ENCODE results near the gene TMEM69. TPM values are rescaled to one million over a fixed set of nuclear protein-coding genes. Genes with fewer than 3 reads are reported as not detected.

Gene TMEM69
- total and polyA plus RNA-seq, 2 of the 13 experiments (the other 11 are each of a cell fraction or from before 2014, with no cell fraction given): 25.4 to 135 TPM

DNA sequence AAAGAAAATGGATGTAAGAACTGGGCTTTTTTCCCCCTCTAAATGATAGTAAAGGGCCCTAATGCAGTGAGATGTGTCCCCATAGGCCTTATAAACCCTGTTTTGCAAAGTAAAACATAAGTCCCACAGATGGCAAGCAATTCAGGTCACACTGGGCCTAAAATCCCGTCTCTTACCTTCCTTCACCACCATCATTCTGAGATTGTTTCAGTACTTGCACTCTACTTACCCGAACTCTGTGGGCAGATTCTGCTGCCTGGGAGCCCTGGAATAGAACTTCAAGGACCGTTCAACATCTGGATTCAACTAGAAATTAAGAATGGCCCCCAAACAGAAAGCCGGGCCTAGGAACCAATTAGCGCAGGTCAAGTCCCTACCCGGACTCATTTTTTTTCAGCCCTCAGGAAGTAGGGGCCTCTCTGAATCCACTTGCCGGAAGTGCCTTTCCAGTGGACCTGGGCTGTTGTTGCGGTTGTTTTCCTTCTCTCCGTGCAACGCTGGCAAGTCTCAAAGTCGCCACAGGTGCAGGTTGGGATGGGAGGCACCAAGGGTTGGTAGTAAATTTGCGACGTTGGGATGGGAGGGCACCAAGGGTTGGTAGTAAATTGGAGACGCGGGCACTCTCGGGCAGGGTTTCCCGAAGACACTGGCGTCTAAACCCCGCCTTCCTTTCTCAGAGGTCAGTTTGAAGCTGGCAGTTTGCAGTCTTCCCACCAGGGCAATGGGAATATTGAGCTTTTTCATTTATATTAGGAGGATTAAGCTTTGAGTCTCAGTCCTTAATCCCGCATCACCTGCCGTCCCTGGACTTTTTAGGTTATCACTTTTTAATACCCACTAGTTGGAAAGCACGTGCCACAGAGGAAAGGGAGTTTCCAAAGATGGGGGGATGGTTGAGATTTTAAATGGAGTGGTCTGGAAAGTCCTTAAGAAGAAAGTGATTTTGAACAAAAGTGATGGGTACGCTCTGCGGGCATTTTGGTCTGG is at the start of gene TMEM69 (continued):
- TF ChIP-seq, protein P1, sequence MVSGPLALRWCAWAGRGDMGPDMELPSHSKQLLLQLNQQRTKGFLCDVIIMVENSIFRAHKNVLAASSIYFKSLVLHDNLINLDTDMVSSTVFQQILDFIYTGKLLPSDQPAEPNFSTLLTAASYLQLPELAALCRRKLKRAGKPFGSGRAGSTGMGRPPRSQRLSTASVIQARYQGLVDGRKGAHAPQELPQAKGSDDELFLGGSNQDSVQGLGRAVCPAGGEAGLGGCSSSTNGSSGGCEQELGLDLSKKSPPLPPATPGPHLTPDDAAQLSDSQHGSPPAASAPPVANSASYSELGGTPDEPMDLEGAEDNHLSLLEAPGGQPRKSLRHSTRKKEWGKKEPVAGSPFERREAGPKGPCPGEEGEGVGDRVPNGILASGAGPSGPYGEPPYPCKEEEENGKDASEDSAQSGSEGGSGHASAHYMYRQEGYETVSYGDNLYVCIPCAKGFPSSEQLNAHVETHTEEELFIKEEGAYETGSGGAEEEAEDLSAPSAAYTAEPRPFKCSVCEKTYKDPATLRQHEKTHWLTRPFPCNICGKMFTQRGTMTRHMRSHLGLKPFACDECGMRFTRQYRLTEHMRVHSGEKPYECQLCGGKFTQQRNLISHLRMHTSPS (CRISPR knock-in tag; IDR thresholded peaks at IDR 0.05; ENCODE audit: low read depth): no peak
- TF ChIP-seq BRD4 (CRISPR knock-in tag; IDR thresholded peaks at IDR 0.05) (peak; percentile 54; the same call in 1 of the 2 replicates), NFRKB (IDR thresholded peaks at IDR 0.05) (peak; percentile 58; the same call in 1 of the 2 replicates), ZNF260 (CRISPR knock-in tag; IDR thresholded peaks at IDR 0.05; ENCODE audit: borderline replicate concordance, low read depth) (no peak), ZBTB21 (CRISPR knock-in tag; IDR thresholded peaks at IDR 0.05) (no peak), ZNF572 (CRISPR knock-in tag; IDR thresholded peaks at IDR 0.05) (0 out of 2 replicates have a peak, but pooled peaks have one; percentile 69), TMF1 (CRISPR knock-in tag; IDR thresholded peaks at IDR 0.05; ENCODE audit: low read depth) (peak; percentile 56; the same call in 1 of the 2 replicates), NONO (IDR thresholded peaks at IDR 0.05) (no peak), NONO (CRISPR knock-in tag; conservative IDR thresholded peaks at IDR 0.05) (peak; percentile 59; the same call in 1 of the 2 replicates), SAP130 (CRISPR knock-in tag; IDR thresholded peaks at IDR 0.05; ENCODE audit: low read depth) (peak; percentile 92), ZBTB42 (CRISPR knock-in tag; IDR thresholded peaks at IDR 0.05) (peak; percentile 95; the same call in 1 of the 2 replicates), ISX (CRISPR knock-in tag; conservative IDR thresholded peaks at IDR 0.05) (0 out of 2 replicates have a peak, but pooled peaks have one; percentile 52), SIN3B (IDR thresholded peaks at IDR 0.05; ENCODE audit: low read length) (peak; percentile 67), PHF20 (CRISPR knock-in tag; IDR thresholded peaks at IDR 0.05) (peak; percentile 86), PHF8 (CRISPR knock-in tag; IDR thresholded peaks at IDR 0.05) (peak; percentile 84; the same call in 1 of the 2 replicates), SSRP1 (CRISPR knock-in tag; IDR thresholded peaks at IDR 0.05) (peak; percentile 30; the same call in 1 of the 2 replicates), ZMYM3 (CRISPR knock-in tag; IDR thresholded peaks at IDR 0.05) (peak; percentile 49; the same call in 1 of the 2 replicates)
- TF ChIP-seq, protein P2, sequence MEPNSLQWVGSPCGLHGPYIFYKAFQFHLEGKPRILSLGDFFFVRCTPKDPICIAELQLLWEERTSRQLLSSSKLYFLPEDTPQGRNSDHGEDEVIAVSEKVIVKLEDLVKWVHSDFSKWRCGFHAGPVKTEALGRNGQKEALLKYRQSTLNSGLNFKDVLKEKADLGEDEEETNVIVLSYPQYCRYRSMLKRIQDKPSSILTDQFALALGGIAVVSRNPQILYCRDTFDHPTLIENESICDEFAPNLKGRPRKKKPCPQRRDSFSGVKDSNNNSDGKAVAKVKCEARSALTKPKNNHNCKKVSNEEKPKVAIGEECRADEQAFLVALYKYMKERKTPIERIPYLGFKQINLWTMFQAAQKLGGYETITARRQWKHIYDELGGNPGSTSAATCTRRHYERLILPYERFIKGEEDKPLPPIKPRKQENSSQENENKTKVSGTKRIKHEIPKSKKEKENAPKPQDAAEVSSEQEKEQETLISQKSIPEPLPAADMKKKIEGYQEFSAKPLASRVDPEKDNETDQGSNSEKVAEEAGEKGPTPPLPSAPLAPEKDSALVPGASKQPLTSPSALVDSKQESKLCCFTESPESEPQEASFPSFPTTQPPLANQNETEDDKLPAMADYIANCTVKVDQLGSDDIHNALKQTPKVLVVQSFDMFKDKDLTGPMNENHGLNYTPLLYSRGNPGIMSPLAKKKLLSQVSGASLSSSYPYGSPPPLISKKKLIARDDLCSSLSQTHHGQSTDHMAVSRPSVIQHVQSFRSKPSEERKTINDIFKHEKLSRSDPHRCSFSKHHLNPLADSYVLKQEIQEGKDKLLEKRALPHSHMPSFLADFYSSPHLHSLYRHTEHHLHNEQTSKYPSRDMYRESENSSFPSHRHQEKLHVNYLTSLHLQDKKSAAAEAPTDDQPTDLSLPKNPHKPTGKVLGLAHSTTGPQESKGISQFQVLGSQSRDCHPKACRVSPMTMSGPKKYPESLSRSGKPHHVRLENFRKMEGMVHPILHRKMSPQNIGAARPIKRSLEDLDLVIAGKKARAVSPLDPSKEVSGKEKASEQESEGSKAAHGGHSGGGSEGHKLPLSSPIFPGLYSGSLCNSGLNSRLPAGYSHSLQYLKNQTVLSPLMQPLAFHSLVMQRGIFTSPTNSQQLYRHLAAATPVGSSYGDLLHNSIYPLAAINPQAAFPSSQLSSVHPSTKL (CRISPR knock-in tag; IDR thresholded peaks at IDR 0.05): peak; percentile 57; the same call in 1 of the 2 replicates
- TF ChIP-seq, protein P3, sequence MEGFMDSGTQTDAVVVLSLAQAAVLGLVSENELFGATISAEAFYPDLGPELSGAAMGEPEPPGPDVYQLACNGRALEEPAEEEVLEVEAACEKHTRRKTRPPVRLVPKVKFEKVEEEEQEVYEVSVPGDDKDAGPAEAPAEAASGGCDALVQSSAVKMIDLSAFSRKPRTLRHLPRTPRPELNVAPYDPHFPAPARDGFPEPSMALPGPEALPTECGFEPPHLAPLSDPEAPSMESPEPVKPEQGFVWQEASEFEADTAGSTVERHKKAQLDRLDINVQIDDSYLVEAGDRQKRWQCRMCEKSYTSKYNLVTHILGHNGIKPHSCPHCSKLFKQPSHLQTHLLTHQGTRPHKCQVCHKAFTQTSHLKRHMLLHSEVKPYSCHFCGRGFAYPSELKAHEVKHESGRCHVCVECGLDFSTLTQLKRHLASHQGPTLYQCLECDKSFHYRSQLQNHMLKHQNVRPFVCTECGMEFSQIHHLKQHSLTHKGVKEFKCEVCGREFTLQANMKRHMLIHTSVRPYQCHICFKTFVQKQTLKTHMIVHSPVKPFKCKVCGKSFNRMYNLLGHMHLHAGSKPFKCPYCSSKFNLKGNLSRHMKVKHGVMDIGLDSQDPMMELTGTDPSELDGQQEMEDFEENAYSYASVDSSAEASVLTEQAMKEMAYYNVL (CRISPR knock-in tag; IDR thresholded peaks at IDR 0.05; ENCODE audit: borderline replicate concordance): 0 out of 2 replicates have a peak, but pooled peaks have one; percentile 24
- TF ChIP-seq, protein P4, sequence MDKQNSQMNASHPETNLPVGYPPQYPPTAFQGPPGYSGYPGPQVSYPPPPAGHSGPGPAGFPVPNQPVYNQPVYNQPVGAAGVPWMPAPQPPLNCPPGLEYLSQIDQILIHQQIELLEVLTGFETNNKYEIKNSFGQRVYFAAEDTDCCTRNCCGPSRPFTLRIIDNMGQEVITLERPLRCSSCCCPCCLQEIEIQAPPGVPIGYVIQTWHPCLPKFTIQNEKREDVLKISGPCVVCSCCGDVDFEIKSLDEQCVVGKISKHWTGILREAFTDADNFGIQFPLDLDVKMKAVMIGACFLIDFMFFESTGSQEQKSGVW (CRISPR knock-in tag; IDR thresholded peaks at IDR 0.05; ENCODE audit: borderline replicate concordance): peak; percentile 90; the same call in 1 of the 2 replicates

Data from HepG2 (cell line).